Ishikawa (cell line): ENCODE data around the gene ESPL1.

ENCODE experiments used
- CREB1 ChIP-seq: IDR thresholded peaks from 2 replicates; pipeline ENCODE4 v1.6.1; 2012; ENCODE audit warnings: low read depth
- EP300 ChIP-seq: IDR thresholded peaks from 2 replicates; pipeline ENCODE4 v1.6.1; 2012; ENCODE audit warnings: borderline replicate concordance
- FOXM1 ChIP-seq: IDR thresholded peaks from 2 replicates; pipeline ENCODE4 v1.6.1; 2012; ENCODE audit warnings: low read depth, borderline replicate concordance
- MAX ChIP-seq: IDR thresholded peaks from 2 replicates; pipeline ENCODE4 v1.6.1; 2012
- NFIC ChIP-seq: IDR thresholded peaks from 2 replicates; pipeline ENCODE4 v1.6.1; 2012
- RAD21 ChIP-seq: IDR thresholded peaks from 2 replicates; pipeline ENCODE4 v1.6.1; 2012; ENCODE audit warnings: low read depth
- TAF1 ChIP-seq: IDR thresholded peaks from 2 replicates; pipeline ENCODE4 v1.6.1; 2012; ENCODE audit warnings: low read depth, mild to moderate bottlenecking
- TCF12 ChIP-seq: IDR thresholded peaks from 2 replicates; pipeline ENCODE4 v1.6.1; 2012; ENCODE audit warnings: low read depth
- USF1 ChIP-seq: IDR thresholded peaks from 2 replicates; pipeline ENCODE4 v1.6.1; 2012
- YY1 ChIP-seq: IDR thresholded peaks from 2 replicates; pipeline ENCODE4 v1.6.1; 2012; ENCODE audit warnings: low read depth
- TF ChIP-seq, protein P1 (sequence below): IDR thresholded peaks from 2 replicates; pipeline ENCODE4 v1.6.1; 2012; ENCODE audit warnings: low read depth, mild to moderate bottlenecking

DNA sequence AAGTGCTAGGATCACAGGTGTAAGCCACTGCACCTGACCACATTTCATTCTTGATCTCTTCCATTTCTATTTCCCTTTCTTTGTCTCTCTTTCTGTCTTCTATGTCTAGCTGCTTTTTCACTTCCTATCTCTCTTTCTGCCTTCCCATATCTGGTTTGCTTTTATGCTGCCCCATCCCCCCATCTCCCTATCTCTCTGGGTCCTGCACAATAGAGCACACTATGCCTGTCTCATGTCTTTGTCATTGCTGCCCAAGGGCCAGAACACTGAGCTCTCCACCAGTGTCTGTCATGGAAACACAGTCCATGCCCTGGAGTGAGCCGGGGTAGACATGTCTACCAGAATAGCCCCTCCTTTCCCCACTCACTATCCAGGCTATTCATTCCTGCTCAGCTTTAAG is 23.8 kb upstream of the ESPL1 start:
- no peak for TF ChIP-seq USF1
- TF ChIP-seq TAF1: no peak
- TF ChIP-seq TCF12: no peak
- TF ChIP-seq RAD21: no peak
- TF ChIP-seq NFIC: no peak
- TF ChIP-seq, protein P1, sequence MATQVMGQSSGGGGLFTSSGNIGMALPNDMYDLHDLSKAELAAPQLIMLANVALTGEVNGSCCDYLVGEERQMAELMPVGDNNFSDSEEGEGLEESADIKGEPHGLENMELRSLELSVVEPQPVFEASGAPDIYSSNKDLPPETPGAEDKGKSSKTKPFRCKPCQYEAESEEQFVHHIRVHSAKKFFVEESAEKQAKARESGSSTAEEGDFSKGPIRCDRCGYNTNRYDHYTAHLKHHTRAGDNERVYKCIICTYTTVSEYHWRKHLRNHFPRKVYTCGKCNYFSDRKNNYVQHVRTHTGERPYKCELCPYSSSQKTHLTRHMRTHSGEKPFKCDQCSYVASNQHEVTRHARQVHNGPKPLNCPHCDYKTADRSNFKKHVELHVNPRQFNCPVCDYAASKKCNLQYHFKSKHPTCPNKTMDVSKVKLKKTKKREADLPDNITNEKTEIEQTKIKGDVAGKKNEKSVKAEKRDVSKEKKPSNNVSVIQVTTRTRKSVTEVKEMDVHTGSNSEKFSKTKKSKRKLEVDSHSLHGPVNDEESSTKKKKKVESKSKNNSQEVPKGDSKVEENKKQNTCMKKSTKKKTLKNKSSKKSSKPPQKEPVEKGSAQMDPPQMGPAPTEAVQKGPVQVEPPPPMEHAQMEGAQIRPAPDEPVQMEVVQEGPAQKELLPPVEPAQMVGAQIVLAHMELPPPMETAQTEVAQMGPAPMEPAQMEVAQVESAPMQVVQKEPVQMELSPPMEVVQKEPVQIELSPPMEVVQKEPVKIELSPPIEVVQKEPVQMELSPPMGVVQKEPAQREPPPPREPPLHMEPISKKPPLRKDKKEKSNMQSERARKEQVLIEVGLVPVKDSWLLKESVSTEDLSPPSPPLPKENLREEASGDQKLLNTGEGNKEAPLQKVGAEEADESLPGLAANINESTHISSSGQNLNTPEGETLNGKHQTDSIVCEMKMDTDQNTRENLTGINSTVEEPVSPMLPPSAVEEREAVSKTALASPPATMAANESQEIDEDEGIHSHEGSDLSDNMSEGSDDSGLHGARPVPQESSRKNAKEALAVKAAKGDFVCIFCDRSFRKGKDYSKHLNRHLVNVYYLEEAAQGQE: no peak
- TF ChIP-seq EP300: no peak
- TF ChIP-seq YY1: no peak
- TF ChIP-seq CREB1: no peak
- TF ChIP-seq MAX: no peak
- TF ChIP-seq FOXM1: no peak
